MCF 10A (cell line): ENCODE measurements around the gene ZCCHC4. TPM values are rescaled to one million over a fixed set of nuclear protein-coding genes. Genes with fewer than 3 reads are reported as not detected.
A peak's percentile ranks its signal among the peaks of the same experiment; 100 is the strongest.

Experiments used
- BruUV-seq: library from RNA; stranded (reverse); fragments of 400-500 nt; replicated peaks from 2 replicates; lab custom pipeline; 2021; lab: Mats Ljungman, UMichigan
- CTCF ChIA-PET: fragments of 300-600 bp; sonication (Branson Sonifier 250); formaldehyde crosslinking; extraction: SDS; loops from one replicate; lab custom pipeline; 2021; ENCODE audit warnings: antibody characterized with exemption, inconsistent platforms; lab: Yijun Ruan, JAX
- POLR2A ChIA-PET: fragments of 300-600, 350-650 bp; sonication (Branson Sonifier 250); formaldehyde crosslinking; extraction: SDS; loops from one replicate; lab custom pipeline; 2020; ENCODE audit warnings: antibody characterized with exemption, inconsistent platforms; lab: Yijun Ruan, JAX
- DNase-seq: peaks from one replicate; pipeline ENCODE4 v3.0.0-alpha.2; 2018; ENCODE audit not compliant: unreplicated experiment
- H3K27ac Mint-ChIP-seq: one replicate; pipeline ENCODE4 v1.8.0; 2022; ENCODE audit warnings: mild to moderate bottlenecking, low read depth, mixed read lengths; ENCODE audit not compliant: unreplicated experiment
- H3K27me3 Mint-ChIP-seq: one replicate; pipeline ENCODE4 v1.8.0; 2022; ENCODE audit warnings: mixed read lengths; ENCODE audit not compliant: insufficient read depth, unreplicated experiment
- H3K36me3 Mint-ChIP-seq: one replicate; pipeline ENCODE4 v1.8.0; 2022; ENCODE audit warnings: mild to moderate bottlenecking, moderate library complexity, mixed read lengths; ENCODE audit not compliant: insufficient read depth, unreplicated experiment
- H3K4me1 Mint-ChIP-seq: one replicate; pipeline ENCODE4 v1.8.0; 2022; ENCODE audit warnings: mixed read lengths; ENCODE audit not compliant: insufficient read depth, unreplicated experiment
- H3K4me3 Mint-ChIP-seq: one replicate; pipeline ENCODE4 v1.8.0; 2022; ENCODE audit warnings: mild to moderate bottlenecking, moderate library complexity, mixed read lengths; ENCODE audit not compliant: unreplicated experiment
- H3K9me3 Mint-ChIP-seq: one replicate; pipeline ENCODE4 v1.8.0; 2022; ENCODE audit warnings: mixed read lengths; ENCODE audit not compliant: unreplicated experiment
- intact Hi-C: fragments of 100-400 bp; cut with micrococcal nuclease; formaldehyde crosslinking; loops from 2 replicates; pipeline ENCODE4 v1.14.1; 2022
- total RNA-seq: library from RNA; stranded (reverse); gene quantifications from 2 replicates; pipeline ENCODE4 v1.2.3, GENCODE V29; 2022
- TF ChIP-seq, protein P1 (sequence below): fragments of 200-600 bp; IDR thresholded peaks from one replicate; pipeline ENCODE4 v1.8.0; 2022; ENCODE audit warnings: antibody characterized with exemption, mild to moderate bottlenecking; ENCODE audit not compliant: unreplicated experiment

ZCCHC4 gene
- total RNA-seq, 1 experiment from 2014 or later, result 7.7 TPM

DNA sequence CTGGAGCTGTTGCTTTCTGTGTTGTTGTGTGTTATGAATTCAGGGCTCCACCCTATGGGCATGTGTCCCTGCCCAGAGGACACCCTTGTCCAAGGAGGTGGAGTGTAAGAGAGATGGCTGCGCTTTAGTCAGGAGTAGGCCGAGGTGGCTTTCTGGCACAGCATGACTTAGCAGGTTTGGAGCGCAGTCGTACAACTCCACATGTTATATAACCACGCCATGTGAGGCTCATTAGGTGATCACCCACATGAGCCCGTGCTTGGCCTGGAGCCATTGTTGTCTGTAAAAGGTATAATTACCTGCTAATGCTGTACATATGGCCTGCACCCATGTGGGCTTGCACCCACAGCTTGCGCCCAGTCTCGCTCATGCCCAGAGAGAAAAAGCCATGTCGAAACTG is 48.7 kb downstream of the ZCCHC4 start:
- TF ChIP-seq, protein P1, sequence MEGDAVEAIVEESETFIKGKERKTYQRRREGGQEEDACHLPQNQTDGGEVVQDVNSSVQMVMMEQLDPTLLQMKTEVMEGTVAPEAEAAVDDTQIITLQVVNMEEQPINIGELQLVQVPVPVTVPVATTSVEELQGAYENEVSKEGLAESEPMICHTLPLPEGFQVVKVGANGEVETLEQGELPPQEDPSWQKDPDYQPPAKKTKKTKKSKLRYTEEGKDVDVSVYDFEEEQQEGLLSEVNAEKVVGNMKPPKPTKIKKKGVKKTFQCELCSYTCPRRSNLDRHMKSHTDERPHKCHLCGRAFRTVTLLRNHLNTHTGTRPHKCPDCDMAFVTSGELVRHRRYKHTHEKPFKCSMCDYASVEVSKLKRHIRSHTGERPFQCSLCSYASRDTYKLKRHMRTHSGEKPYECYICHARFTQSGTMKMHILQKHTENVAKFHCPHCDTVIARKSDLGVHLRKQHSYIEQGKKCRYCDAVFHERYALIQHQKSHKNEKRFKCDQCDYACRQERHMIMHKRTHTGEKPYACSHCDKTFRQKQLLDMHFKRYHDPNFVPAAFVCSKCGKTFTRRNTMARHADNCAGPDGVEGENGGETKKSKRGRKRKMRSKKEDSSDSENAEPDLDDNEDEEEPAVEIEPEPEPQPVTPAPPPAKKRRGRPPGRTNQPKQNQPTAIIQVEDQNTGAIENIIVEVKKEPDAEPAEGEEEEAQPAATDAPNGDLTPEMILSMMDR, result no peak
- no peaks in the 10 kb centered on the region for H3K27me3 Mint-ChIP-seq
- intact Hi-C loops, result loop anchor here (2.0 to 10.0 kb wide), 2 partner anchors 40 to 876 kb away; no protein-coding TSS in a partner anchor
- no peak overlapping the region for H3K27ac Mint-ChIP-seq
- H3K4me1 Mint-ChIP-seq, result no peaks in the 10 kb centered on the region
- no peak for DNase-seq
- no peak overlapping the region for H3K4me3 Mint-ChIP-seq
- peaks cover 10% of the 10 kb centered on the region for H3K36me3 Mint-ChIP-seq
- BruUV-seq, result no TSS peak
- POLR2A ChIA-PET, result no interaction called here
- CTCF ChIA-PET, result interaction anchor here (0.6 kb wide), 1 partner anchor 29 kb away, joined by 3 read pairs; no protein-coding TSS in a partner anchor
- H3K9me3 Mint-ChIP-seq, result no peaks in the 10 kb centered on the region

DNA sequence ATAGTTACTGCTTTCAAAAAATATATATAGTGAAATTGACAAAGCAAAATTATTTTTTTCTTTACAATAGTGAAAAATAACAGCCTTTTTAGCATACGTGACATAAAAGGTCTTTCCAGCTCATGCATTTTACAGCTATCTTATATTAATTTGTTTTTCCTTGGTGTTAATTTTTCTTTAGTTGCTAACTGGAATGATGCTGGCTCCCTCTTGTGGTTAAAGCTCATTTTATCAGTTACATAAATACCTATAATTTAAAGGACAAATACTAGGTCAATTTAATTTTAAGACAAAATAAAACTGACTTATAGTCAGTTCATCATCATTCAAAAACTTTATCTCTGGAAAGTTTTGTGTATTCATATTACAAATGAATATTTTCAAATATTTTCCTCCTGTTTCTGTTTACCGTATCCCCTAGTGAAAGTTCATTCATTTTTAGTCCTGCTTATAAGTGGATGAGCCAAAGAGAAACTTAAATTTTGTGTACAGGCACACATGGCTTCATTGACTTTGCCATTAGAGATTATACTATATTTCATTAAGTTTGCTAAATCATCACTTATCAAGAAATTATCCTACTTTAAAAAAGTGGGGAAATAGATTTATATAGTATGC is 54.5 kb downstream of the ZCCHC4 start:
- TF ChIP-seq, protein P1, result peak; percentile 59
- Mint-ChIP-seq H3K4me3 (no peak overlapping the region), H3K4me1 (no peaks in the 10 kb centered on the region), H3K27ac (no peak overlapping the region), H3K36me3 (peaks cover 4% of the 10 kb centered on the region), H3K27me3 (no peaks in the 10 kb centered on the region), H3K9me3 (no peaks in the 10 kb centered on the region)
- ChIA-PET POLR2A (interaction anchor here (0.6 to 4.5 kb wide), 7 partner anchors 10 to 810 kb away, joined by 3 to 23 read pairs (median 3); partner anchors contain the start of genes ANAPC4, SEPSECS and ZCCHC4), CTCF (interaction anchor here (0.6 to 4.5 kb wide), 27 partner anchors 9 to 936 kb away, joined by 3 to 42 read pairs (median 4); partner anchors contain the start of genes ANAPC4 and ZCCHC4)
- peak; percentile 58 for DNase-seq
- intact Hi-C loops, result loop anchor here (1.0 to 10.0 kb wide), 5 partner anchors 55 to 882 kb away; partner anchors contain the start of genes PI4K2B and ZCCHC4
- no TSS peak for BruUV-seq

DNA sequence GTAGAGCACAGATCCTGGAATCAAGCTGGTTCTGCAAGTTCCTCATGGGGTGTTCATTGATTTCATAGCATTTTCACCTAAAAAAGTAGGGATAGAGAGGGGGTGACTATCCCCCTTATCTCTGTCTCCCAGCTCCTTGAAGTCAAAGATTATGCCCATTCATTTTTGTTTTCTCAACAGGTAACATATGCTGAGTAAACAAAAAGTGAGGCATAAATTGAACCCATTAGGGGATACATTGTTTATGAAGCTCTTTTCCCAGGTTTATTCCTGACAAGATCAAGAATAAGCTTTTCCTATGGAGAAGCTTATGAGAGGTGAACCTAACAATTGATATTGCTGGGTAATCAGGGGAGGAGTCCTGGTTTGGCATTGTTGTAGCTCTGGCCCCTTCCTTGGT is 55.3 kb downstream of the ZCCHC4 start:
- H3K9me3 Mint-ChIP-seq, result no peaks in the 10 kb centered on the region
- TF ChIP-seq, protein P1, result no peak
- peaks cover 4% of the 10 kb centered on the region for H3K36me3 Mint-ChIP-seq
- H3K4me1 Mint-ChIP-seq, result no peaks in the 10 kb centered on the region
- CTCF ChIA-PET, result interaction anchor here (0.6 to 4.5 kb wide), 19 partner anchors 10 to 1310 kb away, joined by 3 to 42 read pairs (median 6); partner anchors contain the start of genes ANAPC4 and ZCCHC4
- no peak overlapping the region for H3K27ac Mint-ChIP-seq
- POLR2A ChIA-PET, result interaction anchor here (2.1 to 4.5 kb wide), 3 partner anchors 9 to 207 kb away, joined by 6 to 23 read pairs (median 7); partner anchors contain the start of genes ANAPC4, SEPSECS and ZCCHC4
- intact Hi-C loops, result loop anchor here (1.0 to 10.0 kb wide), 5 partner anchors 56 to 883 kb away; partner anchors contain the start of genes PI4K2B and ZCCHC4
- no peak for DNase-seq
- no peak overlapping the region for H3K4me3 Mint-ChIP-seq
- BruUV-seq, result no TSS peak
- no peaks in the 10 kb centered on the region for H3K27me3 Mint-ChIP-seq

DNA sequence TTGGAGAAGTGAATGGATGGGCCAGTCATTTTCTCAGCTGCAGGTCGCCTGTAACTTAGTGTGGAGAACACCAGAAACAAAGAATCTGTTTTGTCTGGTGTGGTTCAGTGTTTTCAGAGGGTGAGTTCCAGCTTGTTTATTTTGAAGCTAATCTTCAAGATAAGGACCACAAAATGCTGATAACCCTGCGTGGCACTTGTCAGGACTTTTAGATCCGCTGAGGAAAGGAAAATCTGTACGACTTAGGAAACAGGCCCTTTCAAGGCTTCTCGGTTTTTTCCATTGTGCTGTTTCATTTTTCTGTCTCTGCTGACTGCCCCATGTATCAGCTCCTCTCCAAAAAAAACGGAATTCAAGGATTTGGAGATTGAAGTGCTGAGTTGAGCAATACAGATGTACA is 55.7 kb downstream of the ZCCHC4 start:
- Mint-ChIP-seq H3K27ac (no peak overlapping the region), H3K9me3 (no peaks in the 10 kb centered on the region), H3K36me3 (peaks cover 4% of the 10 kb centered on the region), H3K4me1 (no peaks in the 10 kb centered on the region), H3K27me3 (no peaks in the 10 kb centered on the region), H3K4me3 (no peak overlapping the region)
- POLR2A ChIA-PET, result interaction anchor here (0.8 to 4.5 kb wide), 4 partner anchors 9 to 208 kb away, joined by 3 to 23 read pairs (median 6); partner anchors contain the start of genes ANAPC4, SEPSECS and ZCCHC4
- CTCF ChIA-PET, result interaction anchor here (0.6 to 4.5 kb wide), 16 partner anchors 9 to 1311 kb away, joined by 3 to 42 read pairs (median 6); partner anchors contain the start of genes ANAPC4 and ZCCHC4
- intact Hi-C loops, result loop anchor here (5.0 to 10.0 kb wide), 2 partner anchors 56 to 884 kb away; partner anchors contain the start of gene ZCCHC4
- TF ChIP-seq, protein P1, result no peak
- BruUV-seq, result no TSS peak
- DNase-seq, result no peak
